Fibroblast of the aortic adventitia (primary cell): ENCODE data around the gene EFEMP2. TPM values are rescaled to one million over a fixed set of nuclear protein-coding genes. Genes with fewer than 3 reads are reported as not detected.

Experiments used
- DNase-seq: peaks from one replicate; pipeline ENCODE4 v3.0.0-alpha.2; 2010; ENCODE audit warnings: low read depth
- H3K4me3 ChIP-seq: 2 replicates; pipeline ENCODE4 v1.5.1; 2011; ENCODE audit warnings: low read depth, mild to moderate bottlenecking, control low read depth, low read length, moderate library complexity
- total RNA-seq: library from RNA; depleted of rRNA; stranded (reverse); fragments of >200 nt; gene quantifications from 2 replicates; pipeline ENCODE4 v1.2.3, GENCODE V29; 2012; ENCODE audit warnings: low replicate concordance
- TF ChIP-seq, protein P1 (sequence below): IDR thresholded peaks from 2 replicates; pipeline ENCODE4 v1.5.1; 2011; ENCODE audit warnings: mild to moderate bottlenecking, low read length, control low read depth, inconsistent platforms; ENCODE audit not compliant: insufficient read depth

The EFEMP2 gene
- 57.3 and 105 TPM in 2 replicates for total RNA-seq

DNA sequence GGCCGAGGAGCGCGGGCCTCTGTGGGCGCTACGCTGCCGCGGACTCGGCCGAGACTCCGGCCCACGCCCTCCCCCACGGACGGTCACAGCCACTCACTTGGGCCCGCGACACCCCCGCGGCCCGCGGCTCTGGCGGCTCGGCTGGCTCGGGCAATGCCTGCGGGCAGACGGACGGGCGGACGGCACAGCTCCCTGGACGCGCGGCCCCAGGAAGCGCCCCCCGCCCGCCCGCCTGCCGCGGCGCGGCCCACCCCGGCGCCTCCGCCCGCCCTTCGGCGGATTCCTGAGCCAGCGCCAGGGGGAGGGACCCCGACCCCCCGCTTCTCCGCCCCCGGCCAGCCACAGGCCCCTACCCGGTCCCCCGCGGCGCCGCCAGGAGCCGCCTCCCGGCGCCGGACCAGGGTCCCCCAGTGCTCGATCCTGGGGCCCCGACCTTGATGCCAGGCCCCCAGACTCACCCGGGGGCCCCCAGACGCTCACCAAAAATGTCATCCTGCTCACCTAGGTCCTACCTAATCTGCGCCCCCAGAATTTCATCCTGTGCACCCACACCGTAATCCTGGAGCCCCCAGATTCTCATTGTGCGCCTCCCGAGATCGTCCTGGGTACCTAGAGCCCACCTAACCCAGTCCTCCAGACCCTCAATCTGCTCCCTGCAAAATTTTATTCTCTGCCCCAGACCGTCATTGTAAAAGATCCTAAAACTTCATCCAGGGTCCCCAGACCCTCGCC is at the start of gene EFEMP2:
EFEMP2 (minus strand) TSS at position 215 of the 732 bp plus-strand sequence. CDS start 446 bp downstream, outside the sequence.
- no peak for DNase-seq
- peak within 1 kb of the TSS; percentile 67 for H3K4me3 ChIP-seq
- TF ChIP-seq, protein P1, sequence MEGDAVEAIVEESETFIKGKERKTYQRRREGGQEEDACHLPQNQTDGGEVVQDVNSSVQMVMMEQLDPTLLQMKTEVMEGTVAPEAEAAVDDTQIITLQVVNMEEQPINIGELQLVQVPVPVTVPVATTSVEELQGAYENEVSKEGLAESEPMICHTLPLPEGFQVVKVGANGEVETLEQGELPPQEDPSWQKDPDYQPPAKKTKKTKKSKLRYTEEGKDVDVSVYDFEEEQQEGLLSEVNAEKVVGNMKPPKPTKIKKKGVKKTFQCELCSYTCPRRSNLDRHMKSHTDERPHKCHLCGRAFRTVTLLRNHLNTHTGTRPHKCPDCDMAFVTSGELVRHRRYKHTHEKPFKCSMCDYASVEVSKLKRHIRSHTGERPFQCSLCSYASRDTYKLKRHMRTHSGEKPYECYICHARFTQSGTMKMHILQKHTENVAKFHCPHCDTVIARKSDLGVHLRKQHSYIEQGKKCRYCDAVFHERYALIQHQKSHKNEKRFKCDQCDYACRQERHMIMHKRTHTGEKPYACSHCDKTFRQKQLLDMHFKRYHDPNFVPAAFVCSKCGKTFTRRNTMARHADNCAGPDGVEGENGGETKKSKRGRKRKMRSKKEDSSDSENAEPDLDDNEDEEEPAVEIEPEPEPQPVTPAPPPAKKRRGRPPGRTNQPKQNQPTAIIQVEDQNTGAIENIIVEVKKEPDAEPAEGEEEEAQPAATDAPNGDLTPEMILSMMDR, result no peak

- H3K4me3 ChIP-seq, result no peak overlapping the region
- TF ChIP-seq, protein P1, result no peak
Measured at GRCh38 chr11:65921876-65922275, 49.3 kb upstream of the EFEMP2 start.

GRCh38 chr11:65921033-65921555 is 48.5 kb upstream of the EFEMP2 start:
- TF ChIP-seq, protein P1, result no peak
- DNase-seq, result no peak
- H3K4me3 ChIP-seq, result peak overlapping the region; percentile 83

More at GRCh38 chr11:65921876-65922275, 49.3 kb upstream of the EFEMP2 start:
- no peak for DNase-seq

DNA sequence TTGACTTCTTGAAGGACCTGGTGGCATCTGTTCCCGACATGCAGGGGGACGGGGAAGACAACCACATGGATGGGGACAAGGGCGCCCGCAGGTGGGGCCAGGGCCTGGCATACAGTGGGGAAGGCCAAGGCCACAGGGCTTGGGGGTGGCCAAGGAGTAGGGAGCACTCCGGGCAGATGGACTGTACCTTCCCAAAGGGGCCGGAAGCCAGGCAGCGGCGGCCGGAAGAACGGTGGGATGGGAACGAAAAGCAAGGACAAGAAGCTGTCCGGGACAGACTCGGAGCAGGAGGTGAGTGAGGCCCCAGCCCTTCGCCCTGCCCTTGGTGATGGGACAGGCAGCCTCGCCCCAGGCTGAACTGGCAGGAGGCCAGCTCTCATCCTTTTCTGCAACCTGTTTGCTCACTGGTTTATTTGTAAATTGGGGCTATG is 47.8 kb upstream of the EFEMP2 start:
- no peak for DNase-seq
- H3K4me3 ChIP-seq, result peak overlapping the region; percentile 83
- TF ChIP-seq, protein P1, result no peak

DNA sequence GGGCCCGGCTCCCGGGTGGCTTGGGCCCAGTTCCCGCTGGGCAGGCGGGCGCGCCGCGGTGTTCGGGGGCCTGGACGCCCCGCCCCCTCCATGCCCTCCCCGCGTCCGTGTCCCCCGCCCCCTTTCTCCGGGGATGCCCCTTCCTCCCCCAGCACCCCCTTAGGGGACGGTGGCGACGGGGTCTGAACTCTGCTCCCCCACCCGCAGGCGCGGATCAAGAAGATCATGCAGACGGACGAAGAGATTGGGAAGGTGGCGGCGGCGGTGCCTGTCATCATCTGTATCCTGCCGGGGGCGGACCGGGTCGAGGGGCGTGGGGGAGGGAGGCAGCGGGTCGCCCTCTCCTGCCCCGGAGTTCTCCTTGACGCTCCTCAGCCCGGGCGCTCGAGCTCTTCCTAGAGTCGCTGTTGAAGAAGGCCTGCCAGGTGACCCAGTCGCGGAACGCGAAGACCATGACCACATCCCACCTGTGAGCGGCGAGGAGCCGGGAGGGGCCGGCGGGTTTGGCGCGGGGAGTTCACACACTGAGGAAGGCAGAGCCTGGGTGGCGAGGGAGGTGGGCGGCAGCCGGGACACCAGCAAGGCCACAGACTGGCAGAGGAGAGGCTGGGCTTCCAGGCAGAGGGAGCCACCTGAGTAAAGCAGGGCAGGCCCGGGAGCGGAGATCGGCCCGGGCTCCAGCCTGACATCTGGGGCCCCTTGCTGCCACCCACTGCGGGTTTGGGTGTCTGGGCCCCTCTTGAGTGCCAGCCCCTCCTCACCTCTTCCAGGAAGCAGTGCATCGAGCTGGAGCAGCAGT is 47.2 kb upstream of the EFEMP2 start:
- H3K4me3 ChIP-seq, result peak overlapping the region; percentile 83
- DNase-seq, result no peak
- TF ChIP-seq, protein P1, result no peak

- TF ChIP-seq, protein P1, result no peak
- H3K4me3 ChIP-seq, result peak within 1 kb of the TSS; percentile 92
- DNase-seq, result peak; percentile 97
Measured at GRCh38 chr11:65919141-65919572, 46.6 kb upstream of the EFEMP2 start, which contains the start of gene DRAP1. Gene DRAP1, plus strand, starts transcription at chr11:65919426. Its CDS starts 76 bp downstream, at chr11:65919502.
